H9 (cell line): ENCODE measurements around the gene MSX2. TPM values are rescaled to one million over a fixed set of nuclear protein-coding genes. Genes with fewer than 3 reads are reported as not detected.

Experiments
- DNase-seq: peaks from one replicate; pipeline ENCODE4 v3.0.0-alpha.2; 2017
- H2AFZ ChIP-seq: one replicate; pipeline ENCODE4 v1.6.1; 2013; ENCODE audit warnings: mild to moderate bottlenecking, low read length, control low read depth, moderate library complexity
- H2AK5ac ChIP-seq: 2 replicates; pipeline ENCODE4 v1.6.1; 2013; ENCODE audit warnings: low read length, control low read depth, mixed read lengths; ENCODE audit not compliant: insufficient read length
- H2BK120ac ChIP-seq: one replicate; pipeline ENCODE4 v1.6.1; 2013; ENCODE audit warnings: low read depth, mild to moderate bottlenecking, low read length, control low read depth, inconsistent platforms; ENCODE audit not compliant: poor library complexity, severe bottlenecking
- H2BK12ac ChIP-seq: 2 replicates; pipeline ENCODE4 v1.6.1; 2013; ENCODE audit warnings: low read length, control low read depth, mixed read lengths, low read depth; ENCODE audit not compliant: insufficient read length
- H2BK15ac ChIP-seq: 2 replicates; pipeline ENCODE4 v1.6.1; 2013; ENCODE audit warnings: low read depth, low read length, control low read depth
- H2BK20ac ChIP-seq: one replicate; pipeline ENCODE4 v1.6.1; 2013; ENCODE audit warnings: low read depth, mild to moderate bottlenecking, low read length, control low read depth, inconsistent platforms; ENCODE audit not compliant: poor library complexity, severe bottlenecking
- H2BK5ac ChIP-seq: 2 replicates; pipeline ENCODE4 v1.6.1; 2013; ENCODE audit warnings: low read length, control low read depth, mixed read lengths; ENCODE audit not compliant: insufficient read length
- H3K14ac ChIP-seq: 2 replicates; pipeline ENCODE4 v1.6.1; 2013; ENCODE audit warnings: low read length, control low read depth; ENCODE audit not compliant: insufficient read depth
- H3K18ac ChIP-seq: 2 replicates; pipeline ENCODE4 v1.6.1; 2013; ENCODE audit warnings: low read depth, mild to moderate bottlenecking, mixed read lengths, low read length, control low read depth; ENCODE audit not compliant: insufficient read length
- H3K23ac ChIP-seq: 2 replicates; pipeline ENCODE4 v1.6.1; 2013; ENCODE audit warnings: low read length, control low read depth, mixed read lengths, low read depth; ENCODE audit not compliant: insufficient read length
- H3K23me2 ChIP-seq: 2 replicates; pipeline ENCODE4 v1.6.1; 2013; ENCODE audit warnings: low read depth, mild to moderate bottlenecking, mixed read lengths, low read length, control low read depth; ENCODE audit not compliant: insufficient read length, poor library complexity, severe bottlenecking
- H3K27ac ChIP-seq: 2 replicates; pipeline ENCODE4 v1.5.1; 2013; ENCODE audit warnings: low read length, control low read depth, mixed read lengths, low read depth; ENCODE audit not compliant: insufficient read length
- H3K27me3 ChIP-seq: 2 replicates; pipeline ENCODE4 v1.6.1; 2013; ENCODE audit warnings: low read length, control low read depth, inconsistent platforms; ENCODE audit not compliant: insufficient read depth
- H3K4ac ChIP-seq: 2 replicates; pipeline ENCODE4 v1.6.1; 2013; ENCODE audit warnings: low read depth, mild to moderate bottlenecking, control low read depth, inconsistent platforms, low read length, moderate library complexity
- H3K4me1 ChIP-seq: 2 replicates; pipeline ENCODE4 v1.6.1; 2013; ENCODE audit warnings: low read length, control low read depth, inconsistent platforms; ENCODE audit not compliant: insufficient read depth
- H3K4me2 ChIP-seq: 2 replicates; pipeline ENCODE4 v1.6.1; 2013; ENCODE audit warnings: low read length, control low read depth, mixed read lengths; ENCODE audit not compliant: insufficient read length, insufficient read depth
- H3K56ac ChIP-seq: 2 replicates; pipeline ENCODE4 v1.6.1; 2013; ENCODE audit warnings: low read depth, mild to moderate bottlenecking, mixed read lengths, low read length, control low read depth; ENCODE audit not compliant: insufficient read length
- H3K79me1 ChIP-seq: 2 replicates; pipeline ENCODE4 v1.6.1; 2013; ENCODE audit warnings: low read depth, mild to moderate bottlenecking, moderate library complexity, low read length, control low read depth, inconsistent platforms; ENCODE audit not compliant: insufficient read depth, poor library complexity, severe bottlenecking
- H3K79me2 ChIP-seq: 2 replicates; pipeline ENCODE4 v1.6.1; 2013; ENCODE audit warnings: low read length, control low read depth, inconsistent platforms; ENCODE audit not compliant: insufficient read depth
- H3K9ac ChIP-seq: 2 replicates; pipeline ENCODE4 v1.6.1; 2013; ENCODE audit warnings: low read length, control low read depth, mixed read lengths; ENCODE audit not compliant: insufficient read length; ENCODE audit errors: extremely low read depth
- H3K9me3 ChIP-seq: one replicate; pipeline ENCODE4 v1.6.1; 2013; ENCODE audit warnings: low read depth, low read length, inconsistent platforms; ENCODE audit not compliant: control insufficient read depth
- H3T11ph ChIP-seq: one replicate; pipeline ENCODE4 v1.6.1; 2013; ENCODE audit warnings: mild to moderate bottlenecking, low read length, control low read depth, inconsistent platforms
- H4K20me1 ChIP-seq: one replicate; pipeline ENCODE4 v1.6.1; 2013; ENCODE audit not compliant: control insufficient read depth, insufficient read length, insufficient read depth
- H4K5ac ChIP-seq: 2 replicates; pipeline ENCODE4 v1.6.1; 2013; ENCODE audit warnings: low read depth, mild to moderate bottlenecking, mixed read lengths, low read length, control low read depth; ENCODE audit not compliant: insufficient read length
- H4K8ac ChIP-seq: replicated peaks from 2 replicates; pipeline ENCODE4 v1.6.1; 2013; ENCODE audit warnings: low read length, control low read depth, mixed read lengths, low read depth; ENCODE audit not compliant: insufficient read length
- H4K91ac ChIP-seq: 2 replicates; pipeline ENCODE4 v1.6.1; 2013; ENCODE audit warnings: low read depth, mild to moderate bottlenecking, moderate library complexity, mixed read lengths, low read length, control low read depth; ENCODE audit not compliant: insufficient read length
- H3K27ac Mint-ChIP-seq, 3 experiments: 2 replicates in 2 of 3; 3 replicates in 1 of 3; pipeline ENCODE4 v1.8.0; 2020 to 2021; ENCODE audit warnings: mixed read lengths in 3 of 3, mild to moderate bottlenecking in 1 of 3, moderate library complexity in 1 of 3
- H3K27me3 Mint-ChIP-seq: 2 replicates; pipeline ENCODE4 v1.8.0; 2021; ENCODE audit warnings: low read depth, mild to moderate bottlenecking, moderate library complexity, mixed read lengths
- H3K36me3 Mint-ChIP-seq, 3 experiments: 2 replicates in 2 of 3; 3 replicates in 1 of 3; pipeline ENCODE4 v1.8.0; 2020 to 2021; ENCODE audit warnings: low read depth in 3 of 3, mixed read lengths in 3 of 3; ENCODE audit not compliant: insufficient read depth in 1 of 3
- H3K4me1 Mint-ChIP-seq, 2 experiments: 2 replicates each; pipeline ENCODE4 v1.8.0; 2020; ENCODE audit warnings: mixed read lengths in 2 of 2
- H3K4me3 Mint-ChIP-seq, 2 experiments: 2 replicates in 1 of 2; 3 replicates in 1 of 2; pipeline ENCODE4 v1.8.0; 2020 to 2021; ENCODE audit warnings: mild to moderate bottlenecking in 2 of 2, mixed read lengths in 2 of 2, moderate library complexity in 1 of 2
- H3K9me3 Mint-ChIP-seq, 2 experiments: 2 replicates in 1 of 2; 3 replicates in 1 of 2; pipeline ENCODE4 v1.8.0; 2020; ENCODE audit warnings: mild to moderate bottlenecking in 2 of 2, mixed read lengths in 2 of 2, moderate library complexity in 1 of 2
- CTCF ChIP-seq: fragments of 200-600 bp; sonication (generic); conservative IDR thresholded peaks from 3 replicates; pipeline ENCODE4 v1.8.0; 2021; ENCODE audit warnings: antibody characterized with exemption, mild to moderate bottlenecking
- WGBS: extraction: QIAGEN DNeasy Blood & Tissue Kit; methylation state at CpG from one replicate; pipeline ENCODE4 v1.1.7; 2013; ENCODE audit warnings: missing lambda C conversion rate, low lambda C conversion rate, mixed read lengths; ENCODE audit not compliant: insufficient read length; ENCODE audit errors: extremely low coverage; 5-methylcytosine and 5-hydroxymethylcytosine counted together
- total RNA-seq: library from RNA; stranded (reverse); gene quantifications from 2 replicates; pipeline ENCODE4 v1.2.1, GENCODE V29; 2021

Gene MSX2
- total RNA-seq, 1 experiment from 2014 or later, result 0.35 TPM

GRCh38 chr5:174731214-174732035, 7.0 kb downstream of the MSX2 start:
- Mint-ChIP-seq H3K36me3 (no peaks in the 10 kb centered on the region; a peak in 1 of 7 replicates), H3K27me3 (peaks cover 100% of the 10 kb centered on the region), H3K9me3 (peaks cover 0 to 6% of the 10 kb centered on the region in 2 experiments; a peak in 1 of 5 replicates), H3K4me3 (peak overlapping the region; percentile 29 to 67), H3K4me1 (peaks cover 48 to 70% of the 10 kb centered on the region in 2 experiments), H3K27ac (no peak overlapping the region)
- Histone ChIP-seq H3K56ac (no peak overlapping the region), H3K9me3 (no peaks in the 10 kb centered on the region), H2AK5ac (no peak overlapping the region), H2AFZ (no peak overlapping the region), H4K5ac (no peak overlapping the region), H3K4me2 (peak overlapping the region; percentile 39), H3K9ac (no peak overlapping the region), H2BK120ac (no peak overlapping the region), H4K8ac (no peak overlapping the region), H3K79me2 (no peaks in the 10 kb centered on the region), H3T11ph (no peak overlapping the region), H3K18ac (no peak overlapping the region), H3K79me1 (no peaks in the 10 kb centered on the region), H3K4me1 (peaks cover 2% of the 10 kb centered on the region; the same call in 1 of the 2 replicates), H4K20me1 (no peaks in the 10 kb centered on the region), H3K14ac (no peak overlapping the region; the same call in 1 of the 2 replicates), H2BK12ac (no peak overlapping the region), H3K27me3 (peaks cover 94% of the 10 kb centered on the region), H3K4ac (no peak overlapping the region), H2BK15ac (no peak overlapping the region), H3K23ac (no peak overlapping the region), H3K27ac (no peak overlapping the region), H3K23me2 (peaks cover 11% of the 10 kb centered on the region), H2BK5ac (no peak overlapping the region), H2BK20ac (no peak overlapping the region), H4K91ac (no peak overlapping the region)
- no peak for TF ChIP-seq CTCF
- WGBS, result no CpG with 5 or more reads among the region's 45 CpGs
- DNase-seq, result no peak
